Naive thymus-derived CD8-positive, alpha-beta T cell (primary cell): ENCODE data around the gene GABRB1. TPM values are rescaled to one million over a fixed set of nuclear protein-coding genes. Genes with fewer than 3 reads are reported as not detected.

ENCODE experiments used
- ATAC-seq, 2 donors: fragments of 150-1000 bp; cut with Tn5 transposase in 1 of 2; sonication (Bioruptor Pico), chemical (Tn5 transposase) in 1 of 2; 1 replicate in 1 of 2; 2 replicates in 1 of 2; pipeline ENCODE4 v1.10.0; 2021; ENCODE audit warnings: mild to moderate bottlenecking in 2 of 2, moderate library complexity in 2 of 2
- POLR2A ChIA-PET: fragments of 350-600 bp; sonication (Branson Sonifier 250); formaldehyde crosslinking; loops from one replicate; lab custom pipeline; 2021; ENCODE audit warnings: antibody characterized with exemption; lab: Charles Lee
- DNase-seq, 10 donors: peaks; one replicate each; pipeline versions ENCODE4 v3.0.0 to v3.0.0-alpha.2; 2020 to 2022
- H3K27ac Mint-ChIP-seq, 10 donors: one replicate each; pipeline ENCODE4 v1.8.0; 2020 to 2022; ENCODE audit warnings: mild to moderate bottlenecking in 10 of 10, mixed read lengths in 10 of 10, moderate library complexity in 4 of 10, inconsistent platforms in 1 of 10
- H3K27me3 Mint-ChIP-seq, 5 donors: one replicate each; pipeline ENCODE4 v1.8.0; 2021 to 2022; ENCODE audit warnings: mixed read lengths in 5 of 5
- H3K36me3 Mint-ChIP-seq, 3 donors: one replicate each; pipeline ENCODE4 v1.8.0; 2020 to 2022; ENCODE audit warnings: mixed read lengths in 3 of 3, mild to moderate bottlenecking in 2 of 3, inconsistent platforms in 1 of 3
- H3K4me1 Mint-ChIP-seq, 4 donors: one replicate each; pipeline ENCODE4 v1.8.0; 2021 to 2022; ENCODE audit warnings: mixed read lengths in 4 of 4
- H3K4me3 Mint-ChIP-seq, 10 donors: one replicate each; pipeline ENCODE4 v1.8.0; 2020 to 2022; ENCODE audit warnings: mild to moderate bottlenecking in 10 of 10, mixed read lengths in 10 of 10, moderate library complexity in 6 of 10, inconsistent platforms in 1 of 10
- H3K9me3 Mint-ChIP-seq, 9 donors: one replicate each; pipeline ENCODE4 v1.8.0; 2020 to 2022; ENCODE audit warnings: mixed read lengths in 9 of 9, mild to moderate bottlenecking in 3 of 9, inconsistent platforms in 1 of 9, moderate library complexity in 1 of 9
- polyA plus RNA-seq, 3 donors: library from polyadenylated mRNA; unstranded; fragments of 300-500 nt; fragmentation: Illumina TruSeq; gene quantifications; one replicate each; pipeline ENCODE4 v1.2.3, GENCODE V29; 2021
- total RNA-seq, 8 experiments: library from RNA in 2 of 8; stranded (reverse) in 2 of 8; gene quantifications; one replicate each; pipeline ENCODE4 v1.2.3 and lab custom pipeline; 2021 to 2026

The GABRB1 gene
- total and polyA plus RNA-seq, 5 experiments from 2014 or later: not detected

- H3K36me3 Mint-ChIP-seq: no peaks in the 10 kb centered on the region
- no peaks in the 10 kb centered on the region for H3K4me1 Mint-ChIP-seq
- DNase-seq (no peak), ATAC-seq (no peak)
- H3K9me3 Mint-ChIP-seq: no peaks in the 10 kb centered on the region
- POLR2A ChIA-PET: no interaction called here
- no peak overlapping the region for H3K27ac Mint-ChIP-seq
- H3K27me3 Mint-ChIP-seq: peaks cover 3 to 13% (median 7%) of the 10 kb centered on the region in 5 donors
- H3K4me3 Mint-ChIP-seq: no peak overlapping the region
Measured at GRCh38 chr4:47088298-47088697, 56.9 kb downstream of the GABRB1 start.

DNA sequence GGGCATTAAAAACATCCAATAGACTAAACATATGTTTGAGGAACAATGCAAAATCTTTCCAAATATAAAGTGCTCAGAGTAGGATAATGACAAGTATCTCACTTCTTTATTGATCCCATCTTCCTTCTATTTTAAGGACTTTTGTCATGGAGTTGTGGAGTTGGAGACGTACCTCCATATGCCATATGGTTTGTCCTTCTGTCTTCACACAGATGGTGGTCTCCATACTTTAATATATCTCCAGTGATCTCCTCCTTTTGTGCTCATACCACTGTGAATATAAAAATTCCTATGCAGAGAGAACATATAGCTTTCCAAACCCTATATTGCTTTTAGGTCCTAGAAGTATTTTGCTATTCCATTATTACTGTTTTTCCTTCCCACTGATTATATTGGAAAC, 64.5 kb downstream of the GABRB1 start:
- no peak for ATAC-seq
- POLR2A ChIA-PET: no interaction called here
- no peaks in the 10 kb centered on the region for H3K36me3 Mint-ChIP-seq

DNA sequence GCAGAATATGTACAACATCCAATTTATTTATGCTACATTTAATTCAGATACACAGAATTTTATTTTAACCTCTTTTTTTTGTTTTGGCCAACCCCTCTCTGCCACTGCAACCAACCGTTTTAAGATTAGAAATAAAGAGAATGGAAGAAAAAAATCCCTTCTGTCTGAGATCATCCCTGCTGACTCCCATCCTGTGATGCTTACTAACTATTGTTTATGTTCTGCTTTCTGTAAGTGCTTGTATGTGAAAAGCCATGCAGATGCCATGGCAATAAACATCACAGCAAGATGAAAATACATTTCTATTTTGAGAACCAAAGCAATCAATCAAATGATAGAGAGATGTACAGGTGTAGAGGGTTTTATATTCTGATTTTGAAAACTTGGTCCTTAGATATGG, 70.1 kb downstream of the GABRB1 start:
- ATAC-seq (no peak), DNase-seq (no peak)
- H3K9me3 Mint-ChIP-seq: peaks cover 0 to 10% (median 0%) of the 10 kb centered on the region in 9 donors
- H3K4me1 Mint-ChIP-seq: no peaks in the 10 kb centered on the region
- no peak overlapping the region for H3K27ac Mint-ChIP-seq
- POLR2A ChIA-PET: no interaction called here
- peaks cover 0 to 12% (median 0%) of the 10 kb centered on the region in 5 donors for H3K27me3 Mint-ChIP-seq
- H3K36me3 Mint-ChIP-seq: no peaks in the 10 kb centered on the region
- H3K4me3 Mint-ChIP-seq: no peak overlapping the region

More for the DNA sequence above, 64.5 kb downstream of the GABRB1 start:
- no peak for DNase-seq
- Mint-ChIP-seq H3K4me3 (no peak overlapping the region), H3K27me3 (peaks cover 3 to 12% (median 7%) of the 10 kb centered on the region in 5 donors), H3K9me3 (no peaks in the 10 kb centered on the region), H3K4me1 (no peaks in the 10 kb centered on the region), H3K27ac (no peak overlapping the region)

GRCh38 chr4:47104986-47105385, 73.6 kb downstream of the GABRB1 start:
- Mint-ChIP-seq H3K27me3 (peaks cover 0 to 17% (median 5%) of the 10 kb centered on the region in 5 donors), H3K4me1 (no peaks in the 10 kb centered on the region), H3K36me3 (no peaks in the 10 kb centered on the region), H3K9me3 (peaks cover 0 to 10% (median 0%) of the 10 kb centered on the region in 9 donors), H3K4me3 (no peak overlapping the region), H3K27ac (no peak overlapping the region)
- ATAC-seq (no peak), DNase-seq (no peak)
- POLR2A ChIA-PET: no interaction called here

- Mint-ChIP-seq H3K36me3 (no peaks in the 10 kb centered on the region), H3K27ac (peak overlapping the region in 1 of 10 donors; percentile 9), H3K27me3 (peaks cover 0 to 17% (median 5%) of the 10 kb centered on the region in 5 donors), H3K4me3 (no peak overlapping the region), H3K9me3 (peaks cover 0 to 10% (median 0%) of the 10 kb centered on the region in 9 donors), H3K4me1 (no peaks in the 10 kb centered on the region)
- ATAC-seq: no peak
- POLR2A ChIA-PET: no interaction called here
- no peak for DNase-seq
Measured at GRCh38 chr4:47106561-47106960, 75.2 kb downstream of the GABRB1 start.

DNA sequence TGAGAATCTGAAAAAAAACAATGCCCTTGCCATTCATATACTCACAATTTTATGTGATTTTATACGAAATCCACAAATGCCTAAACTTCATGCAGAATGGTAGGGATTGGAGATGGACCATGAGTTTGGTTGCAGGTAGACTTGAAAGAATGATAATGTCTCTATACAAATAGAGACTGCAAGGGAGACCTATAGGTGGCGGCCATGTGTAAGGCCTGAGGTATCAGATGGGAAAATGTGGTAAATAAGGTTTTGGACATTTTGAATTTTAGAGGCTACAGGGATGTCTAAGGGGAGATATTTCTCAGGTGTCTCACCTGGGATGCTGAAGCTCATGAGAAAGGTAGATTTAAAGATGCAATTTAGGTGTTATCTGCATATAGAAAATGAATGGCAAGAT, 78.0 kb downstream of the GABRB1 start:
- no peak for DNase-seq
- peaks cover 1 to 16% (median 5%) of the 10 kb centered on the region in 5 donors for H3K27me3 Mint-ChIP-seq
- no peaks in the 10 kb centered on the region for H3K4me1 Mint-ChIP-seq
- H3K4me3 Mint-ChIP-seq: no peak overlapping the region
- no peak for ATAC-seq
- H3K36me3 Mint-ChIP-seq: no peaks in the 10 kb centered on the region
- peaks cover 0 to 7% (median 0%) of the 10 kb centered on the region in 9 donors for H3K9me3 Mint-ChIP-seq
- POLR2A ChIA-PET: no interaction called here
- no peak overlapping the region for H3K27ac Mint-ChIP-seq

DNA sequence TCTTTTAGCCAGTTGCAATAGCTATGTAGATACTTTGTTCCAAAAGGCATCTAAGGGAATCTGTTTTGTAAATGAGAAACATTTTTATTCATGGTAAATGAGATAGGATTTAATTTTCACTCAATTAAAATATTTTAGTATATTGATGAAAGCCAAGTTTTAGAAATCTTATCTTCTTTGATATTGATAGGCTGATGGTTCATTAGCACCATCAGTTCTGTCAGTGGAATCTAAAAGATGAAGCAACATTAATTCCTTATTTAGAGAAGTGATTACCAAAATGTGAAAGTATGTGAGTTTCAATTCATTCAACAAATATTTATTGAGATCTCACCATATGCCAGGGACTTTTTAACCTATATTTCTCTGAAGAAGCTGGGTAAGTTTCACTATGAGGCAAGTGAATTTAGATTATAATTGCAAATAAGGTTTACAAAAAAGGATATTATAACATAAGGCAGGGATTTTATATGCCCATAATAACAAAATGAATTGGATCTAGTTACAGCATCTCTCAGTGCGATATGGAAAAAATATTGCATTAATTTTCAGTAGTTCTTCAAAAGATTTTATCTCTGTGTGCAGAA, 79.3 kb downstream of the GABRB1 start:
- no peak overlapping the region for H3K27ac Mint-ChIP-seq
- no peaks in the 10 kb centered on the region for H3K9me3 Mint-ChIP-seq
- peaks cover 1 to 10% (median 4%) of the 10 kb centered on the region in 5 donors for H3K27me3 Mint-ChIP-seq
- no peaks in the 10 kb centered on the region for H3K36me3 Mint-ChIP-seq
- DNase-seq: no peak
- ATAC-seq: no peak
- H3K4me1 Mint-ChIP-seq: no peaks in the 10 kb centered on the region
- no peak overlapping the region for H3K4me3 Mint-ChIP-seq
- POLR2A ChIA-PET: no interaction called here

DNA sequence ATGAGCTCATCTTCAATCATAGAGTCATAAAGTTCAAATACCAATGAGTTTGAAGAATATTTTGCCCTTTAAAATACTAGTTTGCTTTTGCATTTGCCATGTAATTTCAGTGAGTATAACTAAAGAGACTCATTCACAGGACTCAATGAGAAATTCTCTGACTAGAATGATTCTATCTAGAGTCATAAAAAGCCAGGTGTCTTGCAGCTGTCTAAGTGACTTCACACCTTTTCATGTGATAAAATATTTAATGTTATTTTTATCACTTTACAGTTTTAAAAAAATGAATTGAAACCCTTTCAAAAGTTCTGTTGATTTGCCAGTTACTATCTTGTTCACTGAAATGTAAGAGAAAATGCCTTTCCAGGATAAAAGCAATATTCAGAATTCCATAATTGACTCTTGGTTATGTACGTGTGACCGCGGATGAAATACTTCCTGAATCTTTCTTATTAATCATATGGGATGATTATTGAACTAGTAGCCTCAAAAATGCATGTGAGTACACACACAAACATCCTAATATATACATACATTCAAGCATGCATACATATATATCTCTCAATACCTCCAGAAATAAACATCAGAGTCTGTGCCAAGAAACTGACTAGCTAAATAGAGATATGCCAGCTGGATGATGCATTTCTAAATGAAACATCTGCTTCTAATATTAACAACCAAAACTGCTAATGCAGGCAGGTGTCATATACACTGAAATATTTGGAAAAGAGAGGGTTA, 87.0 kb downstream of the GABRB1 start:
- peaks cover 0 to 5% (median 3%) of the 10 kb centered on the region in 5 donors for H3K27me3 Mint-ChIP-seq
- no peak for ATAC-seq
- POLR2A ChIA-PET: no interaction called here
- H3K36me3 Mint-ChIP-seq: no peaks in the 10 kb centered on the region
- no peak overlapping the region for H3K4me3 Mint-ChIP-seq
- DNase-seq: no peak
- H3K9me3 Mint-ChIP-seq: no peaks in the 10 kb centered on the region
- H3K27ac Mint-ChIP-seq: no peak overlapping the region
- H3K4me1 Mint-ChIP-seq: no peaks in the 10 kb centered on the region

DNA sequence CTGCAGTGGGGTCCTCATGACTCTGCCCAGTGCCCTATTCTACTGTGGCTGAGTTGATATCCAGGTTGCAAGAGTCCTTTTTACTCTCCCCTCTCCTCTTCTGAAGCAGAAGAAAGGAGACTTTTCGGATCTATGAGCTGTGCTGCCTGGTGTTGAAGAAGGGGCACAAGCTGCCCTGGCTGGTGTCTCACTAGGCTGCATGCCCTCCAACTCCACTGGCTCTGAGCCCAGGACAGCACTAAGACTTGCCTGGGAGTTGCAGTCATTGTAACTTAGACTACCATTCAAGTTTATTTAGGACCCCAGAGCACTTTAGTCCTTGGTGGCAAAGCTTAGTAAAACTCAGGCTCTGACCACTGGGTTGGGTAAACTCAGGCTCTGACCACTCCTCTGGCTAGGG, 89.4 kb downstream of the GABRB1 start:
- Mint-ChIP-seq H3K9me3 (peaks cover 0 to 8% (median 0%) of the 10 kb centered on the region in 9 donors), H3K27ac (no peak overlapping the region), H3K27me3 (peaks cover 0 to 6% (median 2%) of the 10 kb centered on the region in 5 donors), H3K4me3 (no peak overlapping the region), H3K4me1 (no peaks in the 10 kb centered on the region), H3K36me3 (no peaks in the 10 kb centered on the region)
- ATAC-seq (no peak), DNase-seq (no peak)
- POLR2A ChIA-PET: no interaction called here

GRCh38 chr4:47122592-47123291, 91.4 kb downstream of the GABRB1 start:
- Mint-ChIP-seq H3K9me3 (peaks cover 0 to 8% (median 0%) of the 10 kb centered on the region in 9 donors), H3K4me3 (no peak overlapping the region), H3K36me3 (no peaks in the 10 kb centered on the region), H3K4me1 (no peaks in the 10 kb centered on the region), H3K27me3 (peaks cover 0 to 3% (median 0%) of the 10 kb centered on the region in 5 donors), H3K27ac (peak overlapping the region in 1 of 10 donors; percentile 55)
- DNase-seq: peak in 7 of 10 donors; percentile 8 to 50 (median 22)
- ATAC-seq: no peak
- POLR2A ChIA-PET: no interaction called here

GRCh38 chr4:47128991-47129390, 97.6 kb downstream of the GABRB1 start:
- POLR2A ChIA-PET: no interaction called here
- Mint-ChIP-seq H3K36me3 (no peaks in the 10 kb centered on the region), H3K4me3 (no peak overlapping the region), H3K4me1 (no peaks in the 10 kb centered on the region), H3K9me3 (peaks cover 0 to 8% (median 0%) of the 10 kb centered on the region in 9 donors), H3K27me3 (peaks cover 0 to 5% (median 2%) of the 10 kb centered on the region in 5 donors), H3K27ac (no peak overlapping the region)
- no peak for ATAC-seq
- no peak for DNase-seq

DNA sequence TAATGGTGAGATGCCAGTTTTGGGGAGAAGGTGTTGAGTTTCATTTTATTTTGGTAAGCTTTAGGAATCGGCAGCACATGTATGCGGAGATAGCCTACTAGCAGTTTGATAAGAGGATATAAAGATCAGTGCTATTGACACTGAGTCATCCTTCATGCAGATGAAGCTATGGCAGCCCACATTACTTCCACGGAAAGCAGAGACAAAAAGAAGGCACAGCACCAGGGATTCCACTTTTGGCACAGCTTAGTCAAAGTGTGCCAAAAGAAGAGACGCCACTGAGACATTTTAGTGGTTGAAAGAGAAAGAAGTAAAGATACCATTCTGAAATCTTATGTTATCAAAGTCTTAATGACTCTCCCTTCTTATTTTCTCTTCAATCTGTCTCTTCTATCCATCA, 103.8 kb downstream of the GABRB1 start:
- Mint-ChIP-seq H3K27me3 (peaks cover 0 to 14% (median 3%) of the 10 kb centered on the region in 5 donors), H3K4me1 (no peaks in the 10 kb centered on the region), H3K36me3 (no peaks in the 10 kb centered on the region), H3K9me3 (no peaks in the 10 kb centered on the region), H3K27ac (no peak overlapping the region), H3K4me3 (no peak overlapping the region)
- DNase-seq (no peak), ATAC-seq (no peak)
- POLR2A ChIA-PET: no interaction called here

GRCh38 chr4:47143261-47143660, 111.9 kb downstream of the GABRB1 start:
- Mint-ChIP-seq H3K27ac (no peak overlapping the region), H3K4me1 (no peaks in the 10 kb centered on the region), H3K27me3 (peaks cover 2 to 39% (median 11%) of the 10 kb centered on the region in 5 donors), H3K9me3 (no peaks in the 10 kb centered on the region), H3K4me3 (no peak overlapping the region), H3K36me3 (no peaks in the 10 kb centered on the region)
- DNase-seq: no peak
- ATAC-seq: no peak
- POLR2A ChIA-PET: no interaction called here
